H54 (cell line): ENCODE measurements around the gene ANKS6.
"Not testable (repeated sequence)": the region's sequence is repeated elsewhere in the genome, so short reads cannot be mapped to it uniquely, and the experiment has no call there.

Experiments used
- DNase-seq: peaks from one replicate; pipeline ENCODE4 v3.0.0; 2011; ENCODE audit warnings: low spot score, mixed read lengths; ENCODE audit not compliant: insufficient read length
- FAIRE-seq: peaks from 3 replicates; lab custom pipeline; 2011; peaks lifted over from hg19 to GRCh38; lab: Jason Lieb, UNC
- POLR2A ChIP-seq: IDR thresholded peaks from 2 replicates; pipeline ENCODE4 v1.6.1; 2011; ENCODE audit warnings: low read depth, mild to moderate bottlenecking, low read length

Gene ANKS6

GRCh38 chr9:98687911-98688310 is 108.4 kb downstream of the ANKS6 start:
- DNase-seq (no peak), FAIRE-seq (no peak)
- no peak for TF ChIP-seq POLR2A

- no peak for FAIRE-seq
- TF ChIP-seq POLR2A: no peak
- no peak for DNase-seq
These were observed 109.1 kb downstream of the ANKS6 start for GRCh38 chr9:98686961-98687855.

GRCh38 chr9:98684816-98685215 is 111.5 kb downstream of the ANKS6 start:
- not testable (repeated sequence) for DNase-seq, FAIRE-seq
